IPS-18a (cell line): ENCODE data around the gene PDLIM4.
A peak's percentile ranks its signal among the peaks of the same experiment; 100 is the strongest.

Source experiments
- H3K27ac ChIP-seq: one replicate; pipeline ENCODE4 v1.5.1; 2013; ENCODE audit warnings: low read length
- H3K27me3 ChIP-seq: one replicate; pipeline ENCODE4 v1.6.1; 2013; ENCODE audit warnings: mild to moderate bottlenecking, low read length; ENCODE audit not compliant: control insufficient read depth, insufficient read depth
- H3K36me3 ChIP-seq: one replicate; pipeline ENCODE4 v1.6.1; 2013; ENCODE audit warnings: low read depth, low read length; ENCODE audit not compliant: control insufficient read depth
- H3K4me1 ChIP-seq: one replicate; pipeline ENCODE4 v1.6.1; 2013; ENCODE audit warnings: low read depth, low read length; ENCODE audit not compliant: control insufficient read depth
- H3K4me3 ChIP-seq: one replicate; pipeline ENCODE4 v1.5.1; 2013; ENCODE audit warnings: low read length
- H3K9ac ChIP-seq: one replicate; pipeline ENCODE4 v1.6.1; 2013; ENCODE audit warnings: mild to moderate bottlenecking, low read length, moderate library complexity
- H3K9me3 ChIP-seq: one replicate; pipeline ENCODE4 v1.6.1; 2013; ENCODE audit warnings: low read depth, low read length; ENCODE audit not compliant: control insufficient read depth

Gene PDLIM4

GRCh38 chr5:132281856-132282614 lies 24.5 kb downstream of the PDLIM4 start:
- Histone ChIP-seq H3K27ac (no peak overlapping the region), H3K9me3 (no peaks in the 10 kb centered on the region), H3K36me3 (no peaks in the 10 kb centered on the region), H3K9ac (no peak overlapping the region), H3K4me3 (no peak overlapping the region), H3K27me3 (no peaks in the 10 kb centered on the region), H3K4me1 (peaks cover 9% of the 10 kb centered on the region)

- Histone ChIP-seq H3K4me1 (peaks cover under 1% of the 10 kb centered on the region), H3K27ac (no peak overlapping the region), H3K4me3 (no peak overlapping the region), H3K27me3 (no peaks in the 10 kb centered on the region), H3K9me3 (no peaks in the 10 kb centered on the region), H3K9ac (no peak overlapping the region), H3K36me3 (no peaks in the 10 kb centered on the region)
Observed at GRCh38 chr5:132283423-132284043, 26.0 kb downstream of the PDLIM4 start.

- Histone ChIP-seq H3K9me3 (no peaks in the 10 kb centered on the region), H3K27ac (no peak overlapping the region), H3K9ac (no peak overlapping the region), H3K36me3 (no peaks in the 10 kb centered on the region), H3K4me3 (no peak overlapping the region), H3K27me3 (no peaks in the 10 kb centered on the region), H3K4me1 (peaks cover 5% of the 10 kb centered on the region)
Observed at GRCh38 chr5:132289097-132289496, 31.6 kb downstream of the PDLIM4 start.

GRCh38 chr5:132291026-132291425 lies 33.5 kb downstream of the PDLIM4 start:
- Histone ChIP-seq H3K9ac (no peak overlapping the region), H3K4me3 (no peak overlapping the region), H3K9me3 (no peaks in the 10 kb centered on the region), H3K36me3 (no peaks in the 10 kb centered on the region), H3K27me3 (peaks cover 19% of the 10 kb centered on the region), H3K27ac (no peak overlapping the region), H3K4me1 (peaks cover 5% of the 10 kb centered on the region)

- peak overlapping the region; percentile 82 for H3K9ac ChIP-seq
- H3K9me3 ChIP-seq: no peaks in the 10 kb centered on the region
- peaks cover 25% of the 10 kb centered on the region for H3K27me3 ChIP-seq
- peaks cover 5% of the 10 kb centered on the region for H3K4me1 ChIP-seq
- H3K4me3 ChIP-seq: peak overlapping the region; percentile 74
- no peaks in the 10 kb centered on the region for H3K36me3 ChIP-seq
- peak overlapping the region; percentile 54 for H3K27ac ChIP-seq
Observed at GRCh38 chr5:132293066-132293991, 35.8 kb downstream of the PDLIM4 start.

GRCh38 chr5:132293992-132294727 lies 36.7 kb downstream of the PDLIM4 start, which contains the start of gene SLC22A4:
Gene SLC22A4 (plus strand): TSS chr5:132294394. CDS start chr5:132294617, 223 bp downstream.
- peaks cover 25% of the 10 kb centered on the region for H3K27me3 ChIP-seq
- H3K9ac ChIP-seq: peak within 1 kb of the TSS; percentile 82
- peak within 1 kb of the TSS; percentile 54 for H3K27ac ChIP-seq
- H3K9me3 ChIP-seq: no peaks in the 10 kb centered on the region
- no peaks in the 10 kb centered on the region for H3K36me3 ChIP-seq
- peak within 1 kb of the TSS; percentile 74 for H3K4me3 ChIP-seq
- H3K4me1 ChIP-seq: peaks cover 5% of the 10 kb centered on the region

GRCh38 chr5:132294728-132295504 lies 37.4 kb downstream of the PDLIM4 start:
- Histone ChIP-seq H3K27me3 (peaks cover 25% of the 10 kb centered on the region), H3K4me1 (peaks cover 5% of the 10 kb centered on the region), H3K36me3 (no peaks in the 10 kb centered on the region), H3K9me3 (no peaks in the 10 kb centered on the region), H3K27ac (no peak overlapping the region), H3K4me3 (peak overlapping the region; percentile 74), H3K9ac (no peak overlapping the region)

GRCh38 chr5:132295505-132296411 lies 38.3 kb downstream of the PDLIM4 start:
- no peaks in the 10 kb centered on the region for H3K9me3 ChIP-seq
- H3K27me3 ChIP-seq: peaks cover 25% of the 10 kb centered on the region
- no peak overlapping the region for H3K27ac ChIP-seq
- no peaks in the 10 kb centered on the region for H3K36me3 ChIP-seq
- peak overlapping the region; percentile 74 for H3K4me3 ChIP-seq
- H3K4me1 ChIP-seq: peaks cover 5% of the 10 kb centered on the region
- H3K9ac ChIP-seq: no peak overlapping the region

- Histone ChIP-seq H3K36me3 (no peaks in the 10 kb centered on the region), H3K27me3 (peaks cover 25% of the 10 kb centered on the region), H3K9me3 (no peaks in the 10 kb centered on the region), H3K9ac (no peak overlapping the region), H3K27ac (no peak overlapping the region), H3K4me1 (peaks cover 5% of the 10 kb centered on the region), H3K4me3 (no peak overlapping the region)
Observed at GRCh38 chr5:132296412-132297016, 39.0 kb downstream of the PDLIM4 start.
